NCI-H69 (cell line): Measurements from ENCODE around the gene OLIG2.

Experiments
- DNase-seq: peaks from one replicate; lab custom pipeline; 2025; lab: John Stamatoyannopoulos, UW

OLIG2 gene

DNA sequence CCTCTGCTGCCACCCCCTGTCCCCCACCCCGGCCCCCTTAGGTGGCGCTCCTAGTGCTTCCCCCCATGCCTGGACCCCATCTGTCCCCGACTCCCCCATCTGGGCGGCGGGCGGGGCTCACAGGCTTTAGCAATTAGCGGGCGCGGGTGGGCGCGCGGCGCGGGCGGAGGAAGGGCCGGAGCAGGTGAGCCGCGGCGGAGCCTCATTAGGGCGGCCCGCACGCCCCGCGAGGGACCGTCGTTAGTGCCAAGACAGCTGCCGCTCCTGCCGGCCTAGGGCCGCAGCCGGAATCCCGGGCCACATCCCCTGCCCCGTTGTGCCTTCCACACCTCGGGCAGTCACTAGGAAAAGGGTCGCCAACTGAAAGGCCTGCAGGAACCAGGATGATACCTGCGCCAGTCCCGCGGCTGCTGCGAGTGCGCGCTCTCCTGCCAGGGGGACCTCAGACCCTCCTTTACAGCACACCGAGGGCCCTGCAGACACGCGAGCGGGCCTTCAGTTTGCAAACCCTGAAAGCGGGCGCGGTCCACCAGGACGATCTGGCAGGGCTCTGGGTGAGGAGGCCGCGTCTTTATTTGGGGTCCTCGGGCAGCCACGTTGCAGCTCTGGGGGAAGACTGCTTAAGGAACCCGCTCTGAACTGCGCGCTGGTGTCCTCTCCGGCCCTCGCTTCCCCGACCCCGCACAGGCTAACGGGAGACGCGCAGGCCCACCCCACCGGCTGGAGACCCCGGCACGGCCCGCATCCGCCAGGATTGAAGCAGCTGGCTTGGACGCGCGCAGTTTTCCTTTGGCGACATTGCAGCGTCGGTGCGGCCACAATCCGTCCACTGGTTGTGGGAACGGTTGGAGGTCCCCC is 7.6 kb downstream of the OLIG2 start:
- DNase-seq, result no peak

DNA sequence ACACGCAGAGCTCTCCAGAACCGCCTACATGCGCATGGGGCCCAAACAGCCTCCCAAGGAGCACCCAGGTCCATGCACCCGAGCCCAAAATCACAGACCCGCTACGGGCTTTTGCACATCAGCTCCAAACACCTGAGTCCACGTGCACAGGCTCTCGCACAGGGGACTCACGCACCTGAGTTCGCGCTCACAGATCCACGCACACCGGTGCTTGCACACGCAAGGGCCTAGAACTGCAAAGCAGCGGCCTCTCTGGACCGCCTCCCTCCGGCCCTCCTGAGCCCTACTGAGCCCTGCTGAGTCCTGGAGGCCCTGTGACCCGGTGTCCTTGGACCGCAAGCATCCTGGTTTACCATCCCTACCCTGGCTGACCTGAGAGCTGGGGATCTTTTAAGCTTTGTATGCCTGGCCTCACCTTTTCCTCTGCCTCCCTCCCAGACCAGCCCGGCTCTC is 8.3 kb downstream of the OLIG2 start:
- no peak for DNase-seq

DNA sequence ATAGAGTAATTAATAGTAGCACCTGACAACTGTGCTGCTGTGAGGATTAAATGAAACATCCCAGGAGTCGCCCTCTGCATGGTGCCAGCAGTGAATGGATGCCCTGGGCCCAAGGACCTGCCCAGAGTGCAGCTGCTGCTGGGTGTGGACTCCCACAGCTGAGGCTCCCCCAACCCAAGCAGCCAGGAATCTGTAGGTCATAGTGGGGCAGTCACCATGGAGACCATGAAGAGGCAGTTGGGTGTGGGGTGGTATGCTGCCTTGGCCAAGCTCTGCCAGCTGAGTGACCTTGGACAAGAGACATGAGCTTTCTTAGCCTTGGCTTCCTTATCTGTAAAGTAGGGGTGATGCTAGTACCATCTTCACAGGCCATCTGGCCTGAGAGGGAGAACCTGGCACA is 9.4 kb downstream of the OLIG2 start:
- DNase-seq, result no peak

DNA sequence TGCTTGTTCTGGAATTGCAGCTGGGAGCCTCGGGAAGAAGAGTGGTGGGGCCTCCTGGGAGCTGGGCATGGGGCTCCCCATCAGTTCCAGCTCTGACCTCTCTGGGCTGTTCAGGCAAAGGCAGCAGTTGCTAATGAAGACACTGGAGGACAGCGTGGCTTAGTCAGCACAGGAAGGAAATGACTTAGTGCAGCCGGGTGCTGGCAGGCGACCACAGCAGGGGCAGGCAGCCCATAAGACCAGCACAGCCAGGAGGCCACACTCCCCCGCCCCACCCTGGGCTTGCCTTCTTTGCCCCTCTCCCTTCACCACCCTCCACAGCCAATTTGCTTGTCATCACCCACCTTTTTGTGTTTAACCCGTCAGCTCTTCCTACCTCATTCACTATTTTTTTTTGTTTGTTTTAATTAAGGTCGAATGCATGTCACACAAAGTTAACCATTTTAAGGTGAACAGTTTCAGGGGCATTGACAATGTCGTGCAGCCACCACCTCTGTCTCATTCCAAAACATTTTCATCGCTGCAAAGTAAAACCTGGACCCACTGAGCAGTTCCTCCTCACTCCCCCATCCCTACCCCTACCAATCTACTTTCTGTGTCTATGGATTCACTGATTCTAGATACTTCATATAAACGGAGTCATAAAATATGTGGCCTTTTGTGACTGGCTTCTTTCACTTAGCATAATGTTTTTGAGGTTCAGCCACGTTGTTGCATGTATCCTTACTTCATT is 10.9 kb downstream of the OLIG2 start:
- no peak for DNase-seq

DNA sequence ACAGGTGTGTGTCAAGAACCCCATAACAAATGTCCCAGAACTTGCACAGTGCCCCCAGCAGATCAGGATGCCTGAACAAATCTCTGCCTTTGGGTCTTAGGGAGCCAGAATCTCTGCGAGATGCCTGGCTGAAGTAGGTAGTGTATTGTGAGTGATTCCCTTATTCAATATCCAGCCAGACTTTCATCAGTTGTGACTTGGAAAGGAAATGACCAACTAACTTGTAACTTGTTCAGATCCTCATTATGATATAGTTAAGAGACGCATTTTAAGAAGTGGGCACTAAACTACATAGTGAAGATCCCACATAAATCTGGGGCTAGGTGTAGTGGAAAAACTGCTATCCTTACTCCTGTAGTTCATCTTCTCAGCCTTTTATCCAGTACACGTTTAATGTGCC is 11.8 kb downstream of the OLIG2 start:
- no peak for DNase-seq

DNA sequence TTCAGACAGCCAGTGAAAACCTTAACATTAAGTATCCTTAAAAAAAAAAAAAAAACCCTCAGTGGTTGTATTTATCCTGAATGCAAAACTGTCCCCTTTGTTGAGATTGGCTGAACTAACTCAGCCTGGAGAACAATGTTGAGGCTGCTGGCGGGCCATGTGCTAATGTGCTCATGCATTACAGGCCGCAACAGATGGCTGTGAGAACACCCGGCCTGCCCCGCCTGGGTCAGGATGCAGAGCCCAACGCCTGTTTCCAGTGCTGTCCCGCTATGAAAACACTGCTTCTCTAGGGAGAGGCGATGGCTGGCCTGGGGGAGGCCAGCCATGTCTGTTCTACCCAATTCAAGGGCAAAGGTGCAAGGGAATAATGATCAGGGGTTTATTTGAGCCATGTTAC is 13.8 kb downstream of the OLIG2 start:
- no peak for DNase-seq

DNA sequence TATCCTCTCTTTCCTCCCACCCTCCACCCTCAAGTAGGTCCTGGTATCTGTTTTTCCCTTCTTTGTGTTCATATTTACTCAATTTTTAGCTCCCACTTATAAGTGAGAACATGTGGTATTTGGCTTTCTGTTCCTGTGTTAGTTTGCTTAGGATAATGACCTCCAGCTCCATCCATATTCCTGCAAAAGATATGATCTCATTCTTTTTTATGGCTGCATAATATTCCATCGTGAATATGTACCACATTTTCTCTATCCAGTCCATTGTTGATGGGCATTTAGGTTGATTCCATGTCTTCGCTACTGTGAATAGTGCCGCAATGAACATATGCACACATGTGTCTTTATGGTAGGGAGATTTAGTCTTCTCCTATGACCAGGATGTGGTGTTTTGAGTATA is 14.5 kb downstream of the OLIG2 start:
- DNase-seq, result no peak

DNA sequence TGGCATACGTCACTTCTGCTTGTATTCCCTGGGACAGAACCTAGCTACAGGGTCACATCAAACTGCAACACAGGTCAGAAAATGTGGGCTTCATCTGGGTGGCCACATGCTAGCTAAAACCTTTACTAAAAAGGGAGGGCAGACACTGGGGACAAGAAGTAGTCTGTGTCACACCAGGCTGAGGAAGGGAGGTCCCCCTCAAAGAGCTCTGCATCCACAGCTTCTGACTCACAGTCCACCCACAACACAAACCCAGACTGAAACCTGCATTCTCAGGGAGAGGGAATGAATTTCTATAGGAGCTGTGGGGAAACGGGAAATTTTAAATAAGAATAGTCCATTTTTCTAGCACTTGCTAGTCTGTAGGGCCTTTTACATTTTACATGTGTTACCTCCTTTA is 16.2 kb downstream of the OLIG2 start:
- DNase-seq, result no peak

DNA sequence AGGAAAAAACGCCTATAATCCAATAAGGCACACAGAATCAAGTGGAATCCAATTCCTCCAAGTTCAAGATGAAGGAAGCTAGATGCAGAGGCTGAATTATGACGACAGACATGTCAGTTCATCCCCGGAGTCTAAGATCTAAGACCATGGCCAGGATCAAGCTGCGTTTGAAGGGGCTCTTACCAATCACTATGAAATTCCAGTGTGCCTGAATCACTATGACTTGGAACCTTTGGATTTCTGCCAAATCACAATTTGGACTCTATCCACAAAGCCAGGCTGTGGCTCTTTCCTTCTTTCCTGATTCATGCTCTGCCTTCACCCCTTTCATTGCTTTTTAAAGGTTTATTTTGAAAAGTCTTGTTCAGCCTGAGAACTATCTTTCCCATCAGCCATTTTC is 17.1 kb downstream of the OLIG2 start:
- DNase-seq, result no peak

DNA sequence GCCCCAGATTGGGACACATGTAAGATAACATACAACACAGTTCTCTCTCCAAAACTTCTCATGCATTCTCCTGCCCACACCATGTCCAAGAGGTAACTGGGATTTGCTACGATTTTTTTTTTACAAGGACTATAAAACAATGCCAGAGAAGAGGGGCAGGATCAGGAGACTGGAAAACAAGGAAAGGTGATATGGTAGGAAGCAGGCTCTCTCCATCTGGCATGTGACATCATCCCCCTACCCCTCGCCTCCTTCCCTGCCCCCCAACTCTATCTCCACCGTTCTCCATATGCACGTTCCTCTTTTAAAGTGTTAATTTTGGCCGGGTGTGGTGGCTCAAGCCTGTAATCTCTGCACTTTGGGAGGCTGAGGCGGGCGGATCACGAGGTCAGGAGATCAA is 20.7 kb downstream of the OLIG2 start:
- no peak for DNase-seq

DNA sequence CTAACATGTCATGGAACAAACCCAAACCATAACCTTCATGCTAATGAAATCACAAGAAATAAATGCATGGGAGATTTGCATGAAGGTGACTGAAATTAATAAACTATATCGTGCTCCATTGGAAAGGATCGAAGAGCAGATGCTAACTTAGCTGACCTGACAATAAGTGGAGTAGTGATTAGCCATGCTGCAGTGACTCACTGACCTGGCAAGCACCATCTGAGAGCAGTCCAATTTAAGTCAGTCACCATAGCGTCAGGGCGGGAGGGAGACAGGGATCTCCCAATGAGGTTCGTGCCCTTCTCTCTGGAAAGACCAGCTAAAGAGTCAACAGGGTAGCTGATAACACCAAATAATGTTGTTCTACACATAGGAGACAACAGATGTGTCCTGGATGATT is 21.5 kb downstream of the OLIG2 start:
- DNase-seq, result no peak

DNA sequence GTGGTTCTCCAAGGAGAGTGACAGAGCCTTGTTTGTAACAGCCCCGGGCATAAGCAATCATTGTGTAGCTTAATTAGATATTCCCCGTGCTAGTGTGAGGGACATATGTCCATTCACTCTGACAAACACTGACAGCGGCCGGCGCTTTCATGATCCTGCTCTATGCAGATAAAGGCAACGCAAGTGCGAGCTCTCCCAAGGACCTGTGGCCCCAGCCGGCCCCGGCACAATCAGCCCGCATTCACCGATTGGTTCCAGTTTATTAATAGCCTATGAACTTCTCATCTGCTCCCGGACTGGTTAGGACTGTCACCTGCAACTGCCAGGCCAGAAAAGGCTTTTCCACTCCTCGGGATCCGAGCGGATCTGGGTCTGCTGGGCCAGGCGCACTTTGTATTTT is 26.2 kb downstream of the OLIG2 start:
- no peak for DNase-seq

DNA sequence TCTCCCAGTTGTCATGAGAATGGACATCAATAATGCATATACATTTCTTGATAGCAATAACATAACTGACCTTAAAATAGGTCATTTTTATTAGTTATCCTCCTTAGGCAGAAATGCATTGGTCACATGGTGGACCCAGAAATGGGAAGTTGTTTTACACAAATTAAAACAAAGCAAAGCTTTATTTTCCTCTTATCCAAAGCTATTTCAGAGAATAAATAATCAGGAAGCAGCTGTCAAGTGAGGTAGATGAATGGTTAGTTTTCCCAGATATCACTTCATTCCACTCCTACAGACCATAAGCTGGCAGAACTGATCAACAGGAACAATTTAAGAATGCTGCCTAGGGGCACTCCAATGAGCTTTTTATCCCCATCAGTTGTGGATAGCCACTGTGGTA is 28.2 kb downstream of the OLIG2 start:
- no peak for DNase-seq

DNA sequence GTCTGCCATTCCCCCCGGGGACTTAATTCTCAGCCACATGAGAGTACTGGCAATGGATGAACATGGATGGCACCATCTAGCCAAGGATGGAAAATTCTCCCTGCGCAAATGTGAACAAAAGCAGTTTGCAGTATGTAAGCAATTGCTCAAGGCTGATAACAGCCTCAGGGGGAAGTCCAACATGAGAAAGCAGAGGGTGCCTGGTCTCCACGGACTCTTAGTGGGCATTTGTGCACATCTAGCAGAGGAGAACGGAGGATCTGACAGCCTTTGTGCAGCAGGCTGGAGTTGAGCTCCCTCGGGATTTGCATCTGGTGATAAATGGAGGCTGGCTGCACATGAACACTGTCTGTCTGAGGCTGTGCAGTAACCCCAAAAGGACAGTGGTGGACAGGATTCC is 30.3 kb downstream of the OLIG2 start:
- no peak for DNase-seq

DNA sequence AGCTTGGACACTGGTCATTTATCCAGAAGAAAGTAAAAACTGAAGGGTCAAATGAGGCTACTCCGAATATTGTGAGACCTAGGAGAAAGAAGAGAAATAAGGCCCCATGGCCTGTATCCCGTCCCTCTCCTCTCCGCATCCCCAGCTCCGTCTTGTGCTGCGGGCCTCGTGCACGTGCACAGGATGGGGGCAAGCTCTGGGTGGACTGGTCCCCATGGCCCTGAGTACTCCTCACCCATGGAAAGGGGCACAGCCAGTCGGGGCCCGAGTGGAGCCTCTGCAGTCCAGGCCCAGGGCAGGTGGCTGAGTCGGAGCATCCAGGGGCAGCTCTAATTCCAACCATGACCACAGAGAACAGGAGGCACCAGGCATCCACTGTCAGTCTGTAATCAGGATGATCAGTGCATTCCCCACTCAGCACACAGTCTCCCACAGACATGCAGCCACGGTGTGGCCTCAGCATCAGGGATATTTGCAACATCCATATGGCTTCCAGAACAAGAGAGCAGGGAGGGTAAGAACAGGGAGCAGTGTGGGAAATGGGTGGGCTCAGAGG is 31.7 kb downstream of the OLIG2 start:
- DNase-seq, result no peak

DNA sequence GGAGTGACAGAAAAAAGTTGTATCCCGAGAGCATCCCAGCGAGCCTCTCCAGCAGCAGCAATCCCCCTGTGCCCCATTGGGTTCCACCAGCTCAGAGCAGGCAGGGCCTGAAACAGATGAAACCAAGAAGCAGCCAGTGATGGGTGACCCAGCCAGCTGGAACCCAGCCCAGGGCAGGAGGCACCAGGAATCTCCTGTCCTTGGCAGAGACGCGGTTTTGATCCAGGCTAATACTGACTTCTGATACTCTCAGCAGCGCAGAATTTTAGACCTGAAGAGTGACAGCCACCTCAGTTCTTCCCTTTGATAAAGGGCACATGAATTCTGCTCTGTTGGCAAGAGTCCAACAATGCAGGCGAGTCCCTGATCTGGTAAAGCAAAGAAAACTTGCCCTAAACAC is 32.8 kb downstream of the OLIG2 start:
- no peak for DNase-seq

DNA sequence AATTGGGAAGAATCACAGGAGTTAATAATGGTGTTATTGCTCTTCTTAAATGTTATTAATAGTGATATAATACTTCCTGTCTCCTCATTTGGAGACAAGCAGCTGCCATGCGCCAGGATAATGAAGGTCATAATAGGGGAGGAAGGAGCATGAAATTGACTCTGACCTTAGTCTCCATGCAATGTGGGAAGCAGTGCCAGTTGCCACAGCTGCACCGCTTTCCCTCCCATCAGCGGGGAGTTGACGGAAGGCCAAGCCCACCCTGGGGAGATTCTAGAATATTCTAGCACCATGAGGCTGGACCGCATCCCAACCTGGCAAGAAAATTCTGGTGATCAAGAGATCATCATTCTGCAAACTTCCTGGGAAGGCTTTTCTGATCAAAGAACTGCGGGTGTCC is 33.2 kb downstream of the OLIG2 start:
- no peak for DNase-seq

DNA sequence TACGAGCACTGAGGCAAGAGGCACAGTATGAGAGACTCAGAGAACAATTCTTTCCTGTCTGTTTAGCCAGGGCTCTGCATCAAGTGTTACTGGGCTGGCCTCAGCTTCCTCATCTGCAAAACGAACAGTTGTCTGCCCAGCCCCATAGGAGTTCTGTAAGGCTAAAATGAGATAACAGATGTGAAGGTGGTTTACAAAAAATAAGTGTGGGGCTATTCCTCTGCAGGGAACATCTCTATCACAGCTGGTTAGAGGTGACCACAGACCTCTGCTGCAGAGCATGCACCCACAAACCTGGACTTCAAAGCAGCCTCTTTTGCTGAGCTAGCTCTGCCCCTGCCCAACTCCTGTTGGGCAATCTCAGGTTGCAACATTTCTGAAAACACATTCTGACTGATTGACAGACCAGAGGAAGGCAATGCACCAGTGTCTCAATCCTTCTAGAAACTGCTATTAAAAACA is 33.7 kb downstream of the OLIG2 start:
- DNase-seq, result no peak

DNA sequence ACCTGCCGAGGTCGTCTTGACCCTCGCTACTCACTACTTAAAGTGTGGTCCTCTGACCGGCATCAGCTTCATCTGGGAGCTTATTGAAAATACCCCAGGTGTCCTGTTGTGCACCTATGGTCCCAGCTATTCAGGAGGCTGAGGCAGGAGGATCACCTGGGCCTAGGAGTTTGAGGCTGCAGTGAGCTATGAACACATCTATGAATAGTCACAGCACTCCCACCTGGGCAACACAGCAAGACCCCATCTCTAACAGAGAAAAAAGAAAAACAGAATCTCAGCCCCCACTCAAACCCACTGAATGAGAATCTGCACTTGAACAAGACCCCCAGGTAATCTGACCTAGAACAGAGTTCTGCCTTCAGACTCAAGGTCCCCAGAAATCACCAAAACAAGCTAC is 35.5 kb downstream of the OLIG2 start:
- no peak for DNase-seq

DNA sequence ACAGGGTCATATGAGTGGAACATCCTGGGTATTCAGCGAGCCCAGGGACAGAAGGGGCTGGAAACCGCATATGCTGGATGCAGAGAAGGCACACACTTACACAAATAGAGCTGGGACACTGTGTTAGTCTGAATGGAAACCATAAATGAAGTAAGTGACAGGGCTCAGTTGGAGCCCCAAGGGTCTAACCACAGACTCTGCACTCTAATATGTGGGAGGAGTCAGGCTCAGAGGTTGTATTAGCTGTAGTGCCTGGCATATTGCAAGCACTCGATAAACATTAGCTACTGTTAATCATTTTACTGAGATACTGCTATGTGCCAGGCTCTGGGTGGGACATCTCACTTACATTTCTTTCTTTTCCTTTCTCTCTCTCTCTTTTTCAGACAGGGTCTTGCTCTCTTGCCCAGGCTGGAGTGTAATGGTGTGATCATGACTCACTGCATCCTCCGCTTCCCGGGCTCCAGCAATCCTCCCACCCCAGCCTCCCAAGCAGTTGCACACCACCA is 37.7 kb downstream of the OLIG2 start:
- DNase-seq, result no peak

DNA sequence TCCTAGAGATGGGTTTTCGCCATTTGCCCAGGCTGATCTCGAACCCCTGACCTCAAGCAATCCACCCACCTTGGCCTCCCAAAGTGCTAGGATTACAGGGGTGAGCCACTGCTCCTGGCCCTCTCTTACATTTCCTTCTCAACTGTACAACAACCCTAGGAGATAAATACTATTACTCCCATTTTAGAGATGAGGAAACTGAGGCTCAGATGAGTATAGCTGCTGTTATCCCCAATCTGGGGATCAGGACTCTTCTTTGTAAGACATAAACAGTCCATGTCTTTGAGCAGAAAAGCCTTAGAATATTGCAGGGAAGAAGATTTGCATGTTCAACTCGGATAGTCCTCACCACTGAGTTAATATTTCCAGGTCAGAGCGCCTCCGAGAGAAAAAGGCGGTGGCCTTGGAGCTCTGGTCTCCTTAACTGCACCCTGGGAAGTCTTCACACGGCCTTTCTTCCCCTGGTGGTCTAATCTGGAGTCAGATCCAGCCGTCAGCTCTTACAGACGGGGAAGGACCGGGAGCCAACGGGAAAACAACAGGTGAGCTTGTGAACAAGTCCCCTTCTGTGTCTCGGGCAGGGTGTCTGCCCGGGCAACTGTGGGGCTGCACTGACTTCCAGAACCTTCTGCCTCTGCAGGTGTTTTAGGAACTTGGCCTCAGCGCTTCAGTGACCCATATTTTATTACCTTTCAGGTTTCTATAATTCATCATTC is 38.3 kb downstream of the OLIG2 start:
- no peak for DNase-seq
